Stimulated activated CD8-positive, alpha-beta memory T cell treated with anti-CD3 and anti-CD28 coated beads, Interleukin-12 subunit alpha, Interleukin-12 subunit beta, amount 100 ng/mL, for 1 hour (primary cell): Measurements from ENCODE around the gene FBXO15.

ENCODE experiments used
- DNase-seq: peaks from one replicate; pipeline ENCODE4 v3.0.0-alpha.2; 2020; ENCODE audit warnings: low read depth

Gene FBXO15

GRCh38 chr18:74113711-74114110, 33.9 kb downstream of the FBXO15 start:
- DNase-seq: no peak

- no peak for DNase-seq
Observed at GRCh38 chr18:74110976-74111375, 36.7 kb downstream of the FBXO15 start.

GRCh38 chr18:74110149-74110548, 37.5 kb downstream of the FBXO15 start:
- no peak for DNase-seq

GRCh38 chr18:74108460-74108859, 39.2 kb downstream of the FBXO15 start:
- DNase-seq: no peak

- no peak for DNase-seq
Observed at GRCh38 chr18:74097803-74098202, 49.8 kb downstream of the FBXO15 start.

GRCh38 chr18:74092922-74093321, 54.7 kb downstream of the FBXO15 start:
- DNase-seq: no peak

GRCh38 chr18:74084184-74084855, 63.3 kb downstream of the FBXO15 start:
- DNase-seq: no peak

- no peak for DNase-seq
Observed at GRCh38 chr18:74083557-74083952, 64.1 kb downstream of the FBXO15 start.

GRCh38 chr18:74082742-74083556, 64.7 kb downstream of the FBXO15 start:
- no peak for DNase-seq

- DNase-seq: peak; percentile 37
Observed at GRCh38 chr18:74081966-74082741, 65.5 kb downstream of the FBXO15 start.

- no peak for DNase-seq
Observed at GRCh38 chr18:74078257-74078656, 69.4 kb downstream of the FBXO15 start.

- no peak for DNase-seq
Observed at GRCh38 chr18:74074668-74075564, 72.7 kb downstream of the FBXO15 start.

GRCh38 chr18:74073957-74074667, 73.5 kb downstream of the FBXO15 start:
- DNase-seq: no peak

GRCh38 chr18:74069178-74070050, 78.2 kb downstream of the FBXO15 start:
- DNase-seq: no peak

GRCh38 chr18:74068296-74068695, 79.3 kb downstream of the FBXO15 start:
- no peak for DNase-seq

- no peak for DNase-seq
Observed at GRCh38 chr18:74066018-74066417, 81.6 kb downstream of the FBXO15 start.

- no peak for DNase-seq
Observed at GRCh38 chr18:74065366-74065765, 82.3 kb downstream of the FBXO15 start.

- DNase-seq: no peak
Observed at GRCh38 chr18:74064510-74064909, 83.1 kb downstream of the FBXO15 start.

- DNase-seq: no peak
Observed at GRCh38 chr18:74063557-74063956, 84.1 kb downstream of the FBXO15 start.

- no peak for DNase-seq
Observed at GRCh38 chr18:74063023-74063422, 84.6 kb downstream of the FBXO15 start.
